Measurements from ENCODE around the gene S1PR1. TPM values are rescaled to one million over a fixed set of nuclear protein-coding genes. Genes with fewer than 3 reads are reported as not detected.

Gene S1PR1
- total RNA-seq, 1 experiment from 2014 or later, result 0.24 TPM

DNA sequence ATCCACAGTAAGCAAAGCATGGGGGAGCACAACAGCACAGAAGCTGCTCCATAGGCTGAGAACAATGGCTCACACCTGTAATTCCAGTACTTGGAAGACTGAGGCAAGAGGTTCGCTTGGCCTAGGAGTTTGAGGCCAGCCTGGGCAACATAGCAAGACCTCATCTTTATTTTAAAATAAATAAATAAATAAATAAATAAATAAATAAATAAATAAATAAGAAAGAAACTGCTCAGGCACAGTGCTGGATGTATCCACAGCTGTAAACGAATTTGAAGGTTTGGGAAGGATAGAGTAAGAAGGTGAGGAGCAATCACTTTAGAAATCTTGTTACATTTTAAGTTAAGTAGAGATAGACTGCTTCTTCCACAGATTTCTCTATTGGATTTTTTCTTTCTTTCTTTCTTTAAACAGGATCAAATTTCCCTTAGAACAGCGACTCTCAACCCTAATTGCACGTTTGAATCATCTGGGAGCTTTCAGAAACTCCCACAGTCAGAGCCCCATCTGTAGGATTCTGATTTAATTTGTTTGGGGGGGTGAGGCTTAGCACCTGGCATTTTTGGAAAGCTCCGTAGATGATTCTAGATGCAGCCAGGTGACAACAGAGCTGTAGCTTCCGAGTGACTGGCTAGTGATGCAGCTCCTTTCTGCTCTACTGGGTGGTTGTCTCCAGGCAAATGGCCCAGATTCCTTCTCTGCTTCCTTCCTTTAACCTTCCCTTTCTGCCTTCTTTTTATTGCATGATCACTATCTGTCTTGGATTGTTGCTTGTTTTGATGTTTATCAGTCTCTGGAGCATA lies 53.5 kb downstream of the S1PR1 start:
- no CpG with 5 or more reads among the region's 6 CpGs for WGBS (ENCODE audit: extremely low coverage, insufficient read length, low lambda C conversion rate)
- Histone ChIP-seq H3K79me2 (ENCODE audit: insufficient read depth, low read length) (no peaks in the 10 kb centered on the region), H3K56ac (ENCODE audit: insufficient read length, low read depth, low read length) (no peak overlapping the region), H3K27ac (ENCODE audit: insufficient read length, low read depth, low read length) (no peak overlapping the region), H3K9ac (ENCODE audit: extremely low read depth, insufficient read length, low read length) (no peak overlapping the region), H2BK12ac (ENCODE audit: insufficient read length, low read depth, low read length) (no peak overlapping the region), H3K27me3 (ENCODE audit: insufficient read depth, low read length) (no peaks in the 10 kb centered on the region), H4K8ac (replicated peaks; ENCODE audit: insufficient read length, low read depth, low read length) (no peak overlapping the region), H3K18ac (ENCODE audit: insufficient read length, low read depth, low read length) (no peak overlapping the region), H3K79me1 (ENCODE audit: insufficient read depth, low read depth, low read length, poor library complexity, severe bottlenecking) (no peaks in the 10 kb centered on the region), H3K9me3 (ENCODE audit: control insufficient read depth, low read depth, low read length) (no peaks in the 10 kb centered on the region), H2BK20ac (ENCODE audit: low read depth, low read length, poor library complexity, severe bottlenecking) (no peak overlapping the region), H3K4ac (ENCODE audit: low read depth, low read length) (no peak overlapping the region), H3K23ac (ENCODE audit: insufficient read length, low read depth, low read length) (no peak overlapping the region), H2AFZ (ENCODE audit: low read length) (no peak overlapping the region), H3T11ph (ENCODE audit: low read length) (no peak overlapping the region), H3K4me1 (ENCODE audit: insufficient read depth, low read length) (no peaks in the 10 kb centered on the region), H4K91ac (ENCODE audit: insufficient read length, low read depth, low read length) (no peak overlapping the region), H2BK15ac (ENCODE audit: low read depth, low read length) (no peak overlapping the region), H3K4me2 (ENCODE audit: insufficient read depth, insufficient read length, low read length) (no peak overlapping the region), H2BK120ac (ENCODE audit: low read depth, low read length, poor library complexity, severe bottlenecking) (no peak overlapping the region), H3K23me2 (ENCODE audit: insufficient read length, low read depth, low read length, poor library complexity, severe bottlenecking) (no peaks in the 10 kb centered on the region), H4K5ac (ENCODE audit: insufficient read length, low read depth, low read length) (no peak overlapping the region), H4K20me1 (ENCODE audit: control insufficient read depth, insufficient read depth, insufficient read length) (no peaks in the 10 kb centered on the region), H2BK5ac (ENCODE audit: insufficient read length, low read length) (no peak overlapping the region), H2AK5ac (ENCODE audit: insufficient read length, low read length) (no peak overlapping the region), H3K14ac (ENCODE audit: insufficient read depth, low read length) (no peak overlapping the region)
- TF ChIP-seq, protein P1, sequence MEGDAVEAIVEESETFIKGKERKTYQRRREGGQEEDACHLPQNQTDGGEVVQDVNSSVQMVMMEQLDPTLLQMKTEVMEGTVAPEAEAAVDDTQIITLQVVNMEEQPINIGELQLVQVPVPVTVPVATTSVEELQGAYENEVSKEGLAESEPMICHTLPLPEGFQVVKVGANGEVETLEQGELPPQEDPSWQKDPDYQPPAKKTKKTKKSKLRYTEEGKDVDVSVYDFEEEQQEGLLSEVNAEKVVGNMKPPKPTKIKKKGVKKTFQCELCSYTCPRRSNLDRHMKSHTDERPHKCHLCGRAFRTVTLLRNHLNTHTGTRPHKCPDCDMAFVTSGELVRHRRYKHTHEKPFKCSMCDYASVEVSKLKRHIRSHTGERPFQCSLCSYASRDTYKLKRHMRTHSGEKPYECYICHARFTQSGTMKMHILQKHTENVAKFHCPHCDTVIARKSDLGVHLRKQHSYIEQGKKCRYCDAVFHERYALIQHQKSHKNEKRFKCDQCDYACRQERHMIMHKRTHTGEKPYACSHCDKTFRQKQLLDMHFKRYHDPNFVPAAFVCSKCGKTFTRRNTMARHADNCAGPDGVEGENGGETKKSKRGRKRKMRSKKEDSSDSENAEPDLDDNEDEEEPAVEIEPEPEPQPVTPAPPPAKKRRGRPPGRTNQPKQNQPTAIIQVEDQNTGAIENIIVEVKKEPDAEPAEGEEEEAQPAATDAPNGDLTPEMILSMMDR (conservative IDR thresholded peaks at IDR 0.05), result no peak
- Mint-ChIP-seq H3K27ac (no peak overlapping the region; a peak in 1 of 7 replicates), H3K36me3 (ENCODE audit: insufficient read depth in 1 of 3, low read depth in 3 of 3) (no peaks in the 10 kb centered on the region), H3K4me3 (no peak overlapping the region), H3K4me1 (peaks cover 15% of the 10 kb centered on the region in 2 experiments), H3K9me3 (no peaks in the 10 kb centered on the region), H3K27me3 (ENCODE audit: low read depth) (no peaks in the 10 kb centered on the region; the same call in 1 of the 2 replicates)
- DNase-seq, result no peak

Other genes starting within 250 kb of the S1PR1 start
- gene DPH5, start 211.2 kb upstream of the S1PR1 start, total RNA-seq (2021), result 49.4 and 51.7 TPM in 2 replicates

Data from H9 (cell line).